Right lobe of liver (tissue), 4 donors: ENCODE data around the gene CFAP61.

Experiments
- POLR2A ChIP-seq: fragments of 450-650 bp; IDR thresholded peaks from one replicate; pipeline ENCODE4 v1.6.1; 2017; ENCODE audit warnings: antibody characterized with exemption, mild to moderate bottlenecking
- TF ChIP-seq, protein P1 (sequence below), 4 donors: fragments of 200-600 bp in 3 of 4; fragments of 450-650 bp in 1 of 4; IDR thresholded peaks; one replicate each; pipeline versions ENCODE4 v1.5.1 to v1.8.0; 2016 to 2022; ENCODE audit warnings: antibody characterized with exemption in 4 of 4, mild to moderate bottlenecking in 2 of 4
- donor health status: DM: no; HTN: no; CAD: no.
- donor health status: DM: no; HTN: no; CAD: no.
- donor health status: DM: no; HTN: yes; CAD: no.

- TF ChIP-seq, protein P1, sequence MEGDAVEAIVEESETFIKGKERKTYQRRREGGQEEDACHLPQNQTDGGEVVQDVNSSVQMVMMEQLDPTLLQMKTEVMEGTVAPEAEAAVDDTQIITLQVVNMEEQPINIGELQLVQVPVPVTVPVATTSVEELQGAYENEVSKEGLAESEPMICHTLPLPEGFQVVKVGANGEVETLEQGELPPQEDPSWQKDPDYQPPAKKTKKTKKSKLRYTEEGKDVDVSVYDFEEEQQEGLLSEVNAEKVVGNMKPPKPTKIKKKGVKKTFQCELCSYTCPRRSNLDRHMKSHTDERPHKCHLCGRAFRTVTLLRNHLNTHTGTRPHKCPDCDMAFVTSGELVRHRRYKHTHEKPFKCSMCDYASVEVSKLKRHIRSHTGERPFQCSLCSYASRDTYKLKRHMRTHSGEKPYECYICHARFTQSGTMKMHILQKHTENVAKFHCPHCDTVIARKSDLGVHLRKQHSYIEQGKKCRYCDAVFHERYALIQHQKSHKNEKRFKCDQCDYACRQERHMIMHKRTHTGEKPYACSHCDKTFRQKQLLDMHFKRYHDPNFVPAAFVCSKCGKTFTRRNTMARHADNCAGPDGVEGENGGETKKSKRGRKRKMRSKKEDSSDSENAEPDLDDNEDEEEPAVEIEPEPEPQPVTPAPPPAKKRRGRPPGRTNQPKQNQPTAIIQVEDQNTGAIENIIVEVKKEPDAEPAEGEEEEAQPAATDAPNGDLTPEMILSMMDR (IDR thresholded peaks at IDR 0.05) = no peak
- no peak for TF ChIP-seq POLR2A
These were observed 314.2 kb downstream of the CFAP61 start for GRCh38 chr20:20366551-20366875.
